ENCODE results near the gene HEXIM2. TPM values are rescaled to one million over a fixed set of nuclear protein-coding genes. Genes with fewer than 3 reads are reported as not detected.
"Not testable (repeated sequence)": the region's sequence is repeated elsewhere in the genome, so short reads cannot be mapped to it uniquely, and the experiment has no call there.

HEXIM2 gene
- total RNA-seq, 1 experiment from 2014 or later: 19.9 TPM

DNA sequence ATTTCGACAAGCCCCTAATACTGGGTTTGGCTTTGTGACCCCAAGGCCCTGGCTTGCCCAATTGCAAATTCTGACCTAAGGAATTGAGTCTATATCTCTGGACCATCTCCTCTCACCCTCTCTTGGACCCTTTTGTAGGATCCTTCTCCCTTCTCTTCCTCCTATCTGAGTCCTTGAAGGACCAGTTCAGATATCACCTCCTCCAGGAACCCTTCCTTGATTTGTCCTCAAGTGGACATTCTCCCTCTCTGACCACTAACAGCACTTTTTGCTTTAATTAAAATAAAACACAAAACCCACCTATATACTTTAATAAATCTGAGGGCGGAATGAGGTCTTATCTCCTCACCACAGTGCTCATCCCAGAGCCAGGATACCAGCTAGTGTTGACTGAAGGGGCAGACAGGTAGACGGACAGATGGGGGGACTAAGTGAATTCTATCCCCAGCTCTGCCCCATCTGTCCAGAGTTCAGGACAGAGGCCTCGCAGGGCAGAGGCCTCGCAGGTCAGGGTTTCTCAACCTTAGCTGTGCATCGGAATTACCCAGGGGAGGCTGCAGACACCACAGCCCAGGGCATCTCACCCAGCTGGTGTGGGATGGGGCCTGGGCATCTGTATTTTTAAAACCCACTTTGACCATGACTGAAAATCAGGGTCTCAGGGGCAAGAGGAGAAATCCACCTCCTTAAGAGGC, 38.5 kb upstream of the HEXIM2 start:
- H3F3A ChIP-seq (ENCODE audit: low read length, unreplicated experiment): no peaks in the 10 kb centered on the region
- H3K4me3 ChIP-seq (ENCODE audit: low read length): no peak overlapping the region
- H3K79me2 ChIP-seq (ENCODE audit: low read length): peaks cover 48% of the 10 kb centered on the region
- peak overlapping the region; percentile 94 for H3K27ac ChIP-seq (ENCODE audit: low read length)
- H3K27me3 ChIP-seq (ENCODE audit: low read length): no peaks in the 10 kb centered on the region
- peak overlapping the region; percentile 76 for H3K4me2 ChIP-seq (ENCODE audit: low read length)
- peak overlapping the region; percentile 36 for H3K9ac ChIP-seq (ENCODE audit: low read length)
- TF ChIP-seq EZH2 (IDR thresholded peaks at IDR 0.05; ENCODE audit: low read length, unreplicated experiment) (no peak), EZH2phosphoT487 (IDR thresholded peaks at IDR 0.05; ENCODE audit: borderline replicate concordance, low read length) (no peak)
- TF ChIP-seq, protein P1, sequence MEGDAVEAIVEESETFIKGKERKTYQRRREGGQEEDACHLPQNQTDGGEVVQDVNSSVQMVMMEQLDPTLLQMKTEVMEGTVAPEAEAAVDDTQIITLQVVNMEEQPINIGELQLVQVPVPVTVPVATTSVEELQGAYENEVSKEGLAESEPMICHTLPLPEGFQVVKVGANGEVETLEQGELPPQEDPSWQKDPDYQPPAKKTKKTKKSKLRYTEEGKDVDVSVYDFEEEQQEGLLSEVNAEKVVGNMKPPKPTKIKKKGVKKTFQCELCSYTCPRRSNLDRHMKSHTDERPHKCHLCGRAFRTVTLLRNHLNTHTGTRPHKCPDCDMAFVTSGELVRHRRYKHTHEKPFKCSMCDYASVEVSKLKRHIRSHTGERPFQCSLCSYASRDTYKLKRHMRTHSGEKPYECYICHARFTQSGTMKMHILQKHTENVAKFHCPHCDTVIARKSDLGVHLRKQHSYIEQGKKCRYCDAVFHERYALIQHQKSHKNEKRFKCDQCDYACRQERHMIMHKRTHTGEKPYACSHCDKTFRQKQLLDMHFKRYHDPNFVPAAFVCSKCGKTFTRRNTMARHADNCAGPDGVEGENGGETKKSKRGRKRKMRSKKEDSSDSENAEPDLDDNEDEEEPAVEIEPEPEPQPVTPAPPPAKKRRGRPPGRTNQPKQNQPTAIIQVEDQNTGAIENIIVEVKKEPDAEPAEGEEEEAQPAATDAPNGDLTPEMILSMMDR (conservative IDR thresholded peaks at IDR 0.05; ENCODE audit: low read depth, low read length): no peak
- ChIA-PET CTCF (no interaction called here), POLR2A (ENCODE audit: unreplicated experiment) (no interaction called here)
- H3K9me2 ChIP-seq (replicated peaks; ENCODE audit: low read length): no peaks in the 10 kb centered on the region
- no peak for ATAC-seq
- DNase-seq: no peak
- intact Hi-C loops (cut with micrococcal nuclease): no loop called here
- TSS peak; percentile 96 for BruUV-seq (replicated peaks)
- H2AFZ ChIP-seq (ENCODE audit: low read length): no peak overlapping the region
- H3K9me3 ChIP-seq (ENCODE audit: low read length): no peaks in the 10 kb centered on the region
- no peaks in the 10 kb centered on the region for H4K20me1 ChIP-seq (ENCODE audit: low read length)
- no peaks in the 10 kb centered on the region for H3K36me3 ChIP-seq (ENCODE audit: low read depth, low read length)
- peaks cover 45% of the 10 kb centered on the region for H3K4me1 ChIP-seq (ENCODE audit: insufficient read depth, low read length)

DNA sequence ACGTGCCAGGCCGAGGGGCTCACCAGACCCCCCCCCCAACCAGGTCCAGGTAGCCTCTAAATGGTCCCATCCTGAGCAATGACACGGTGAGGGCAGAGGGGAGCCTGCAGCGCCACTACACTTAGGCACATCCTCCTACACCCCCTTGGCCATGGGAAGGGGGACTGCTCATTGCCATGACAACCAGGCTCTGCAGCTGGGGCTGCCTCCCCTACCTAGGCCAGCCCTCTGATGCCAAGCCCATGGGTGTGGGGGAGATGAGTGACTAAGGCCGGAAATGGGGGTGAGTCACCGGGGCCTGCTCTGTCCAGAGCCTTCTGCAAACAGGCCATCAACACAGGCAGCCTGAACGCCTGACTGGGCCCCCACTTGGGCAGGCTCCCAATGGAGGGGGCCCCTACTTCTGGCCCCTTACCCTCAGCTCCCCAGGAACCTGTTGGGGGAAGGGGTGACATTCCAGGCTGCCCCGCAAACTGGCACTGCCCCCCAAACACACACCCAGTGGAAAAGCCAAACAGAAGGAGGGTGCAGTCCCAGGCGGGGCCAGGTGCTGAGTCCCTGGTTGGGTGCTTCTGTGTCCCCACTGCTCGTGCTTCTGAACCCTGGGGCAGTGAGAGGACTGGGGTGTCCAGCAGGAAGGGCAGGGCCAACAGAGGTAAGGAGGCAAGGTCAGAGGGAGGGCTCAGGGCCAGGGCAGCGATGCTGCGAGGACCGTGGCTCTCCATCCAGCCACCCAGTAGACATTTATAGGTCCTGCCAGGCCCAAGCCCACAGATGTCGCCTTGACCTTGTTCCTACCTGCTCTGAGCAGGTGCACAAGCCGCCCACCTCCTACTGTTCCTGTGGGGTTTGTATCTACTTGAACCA, 37.5 kb upstream of the HEXIM2 start:
- DNase-seq (peak; percentile 96), ATAC-seq (peak; percentile 80)
- Histone ChIP-seq H3K79me2 (ENCODE audit: low read length) (peaks cover 57% of the 10 kb centered on the region), H3K9me3 (ENCODE audit: low read length) (no peaks in the 10 kb centered on the region), H3K4me1 (ENCODE audit: insufficient read depth, low read length) (peaks cover 55% of the 10 kb centered on the region), H3K4me2 (ENCODE audit: low read length) (peak overlapping the region; percentile 76), H3K27me3 (ENCODE audit: low read length) (no peaks in the 10 kb centered on the region), H3K9me2 (replicated peaks; ENCODE audit: low read length) (no peaks in the 10 kb centered on the region), H2AFZ (ENCODE audit: low read length) (0 out of 2 replicates have a peak overlapping the region, but pooled peaks have one; percentile 28), H3K9ac (ENCODE audit: low read length) (peak overlapping the region; percentile 74), H4K20me1 (ENCODE audit: low read length) (no peaks in the 10 kb centered on the region), H3K36me3 (ENCODE audit: low read depth, low read length) (no peaks in the 10 kb centered on the region), H3K27ac (ENCODE audit: low read length) (peak overlapping the region; percentile 94), H3F3A (ENCODE audit: low read length, unreplicated experiment) (no peaks in the 10 kb centered on the region), H3K4me3 (ENCODE audit: low read length) (no peak overlapping the region)
- TSS peak; percentile 11 for BruUV-seq (replicated peaks)
- CTCF ChIA-PET: no interaction called here
- TF ChIP-seq EZH2 (IDR thresholded peaks at IDR 0.05; ENCODE audit: low read length, unreplicated experiment): no peak
- no peak for TF ChIP-seq EZH2phosphoT487 (IDR thresholded peaks at IDR 0.05; ENCODE audit: borderline replicate concordance, low read length)
- TF ChIP-seq, protein P1 (conservative IDR thresholded peaks at IDR 0.05; ENCODE audit: low read depth, low read length): no peak
- POLR2A ChIA-PET (ENCODE audit: unreplicated experiment): no interaction called here
- intact Hi-C loops (cut with micrococcal nuclease): no loop called here

DNA sequence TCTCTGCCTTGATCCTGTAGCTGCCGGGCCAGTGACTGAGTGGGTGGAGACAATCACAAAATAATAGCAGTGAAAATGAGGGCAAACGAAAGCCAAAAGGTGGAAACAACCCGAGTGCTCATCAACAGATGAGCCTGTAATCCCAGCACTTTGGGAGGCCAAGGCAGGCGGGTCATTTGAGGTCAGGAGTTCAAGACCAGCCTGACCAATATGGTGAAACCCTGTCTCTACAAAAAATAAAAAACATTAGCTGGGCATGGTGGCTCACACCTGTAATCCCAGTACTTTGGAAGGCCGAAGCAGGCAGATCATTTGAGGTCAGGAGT, 36.9 kb upstream of the HEXIM2 start:
- H3K4me3 ChIP-seq (ENCODE audit: low read length); CTCF ChIA-PET; H3K9me3 ChIP-seq (ENCODE audit: low read length); H3K9me2 ChIP-seq (replicated peaks; ENCODE audit: low read length); POLR2A ChIA-PET (ENCODE audit: unreplicated experiment); ATAC-seq; H4K20me1 ChIP-seq (ENCODE audit: low read length); intact Hi-C loops (cut with micrococcal nuclease); H3K27me3 ChIP-seq (ENCODE audit: low read length); H3K36me3 ChIP-seq (ENCODE audit: low read depth, low read length); BruUV-seq (replicated peaks); H3F3A ChIP-seq (ENCODE audit: low read length, unreplicated experiment); DNase-seq; H2AFZ ChIP-seq (ENCODE audit: low read length): not testable (repeated sequence)
- Histone ChIP-seq H3K4me2 (ENCODE audit: low read length) (peak overlapping the region; percentile 76), H3K4me1 (ENCODE audit: insufficient read depth, low read length) (peaks cover 61% of the 10 kb centered on the region), H3K9ac (ENCODE audit: low read length) (peak overlapping the region; percentile 74), H3K27ac (ENCODE audit: low read length) (peak overlapping the region; percentile 94), H3K79me2 (ENCODE audit: low read length) (peaks cover 63% of the 10 kb centered on the region)

All from PC-3 (cell line).